ENCODE measurements around the gene CAV2. TPM values are rescaled to one million over a fixed set of nuclear protein-coding genes. Genes with fewer than 3 reads are reported as not detected.

The CAV2 gene
- total and polyA plus RNA-seq, 2 of the 8 experiments (the other 6 are each of a cell fraction or from before 2014, with no cell fraction given), result 2.8 to 4.7 TPM

DNA sequence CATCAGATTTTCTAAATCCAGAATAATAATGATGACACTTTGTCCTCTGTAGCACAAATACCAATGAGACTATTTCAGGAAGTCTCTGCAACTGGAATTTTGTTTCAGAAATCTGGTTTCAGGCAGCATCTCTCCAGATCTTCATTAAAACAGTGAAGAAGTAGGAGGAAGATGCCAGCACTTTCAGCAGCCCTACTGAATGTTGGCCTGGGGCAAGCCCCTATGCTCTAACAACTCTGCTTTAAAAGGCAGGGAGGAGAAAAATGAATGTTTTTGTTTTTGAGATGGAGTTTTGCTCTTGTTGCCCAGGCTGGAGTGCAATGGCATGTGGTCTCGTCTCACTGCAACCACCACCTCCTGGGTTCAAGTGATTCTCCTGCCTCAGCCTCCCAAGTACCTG is 18.1 kb downstream of the CAV2 start:
- FAIRE-seq (no peak), DNase-seq (ENCODE audit: low read depth in 1 of 2, low spot score in 2 of 2) (no peak)
- no peak overlapping the region for H3K4me3 ChIP-seq (ENCODE audit: extremely low read depth in 1 of 4, insufficient read depth in 2 of 4, low read depth in 3 of 4, low read length in 4 of 4)
- H3K4me2 ChIP-seq (ENCODE audit: insufficient read depth in 1 of 2, low read depth in 2 of 2, low read length in 2 of 2), result no peak overlapping the region
- no peak overlapping the region for H2BK15ac ChIP-seq (ENCODE audit: low read length)
- no peak overlapping the region for H4K5ac ChIP-seq (ENCODE audit: insufficient read length, low read depth, low read length)
- H3K4me1 ChIP-seq (replicated peaks in 1 of 4; ENCODE audit: control insufficient read depth in 3 of 4, insufficient read depth in 4 of 4, low read length in 3 of 4), result peaks cover 0 to 8% (median 5%) of the 10 kb centered on the region in 4 experiments; a peak in 5 of 7 replicates
- H3K18ac ChIP-seq (ENCODE audit: extremely low read depth, low read length), result no peak overlapping the region
- H2AK5ac ChIP-seq (ENCODE audit: low read depth, low read length), result no peak overlapping the region
- H3K27ac ChIP-seq (ENCODE audit: low read depth, low read length), result no peak overlapping the region
- H3K27me3 ChIP-seq (replicated peaks in 1 of 4; ENCODE audit: control insufficient read depth in 3 of 4, extremely low read depth in 1 of 4, insufficient read depth in 3 of 4, low read length in 3 of 4), result 0 out of 7 replicates have a peak, but pooled peaks cover 0 to 2% (median 0%) of the 10 kb centered on the region in 4 experiments
- H2BK5ac ChIP-seq (ENCODE audit: low read depth, low read length), result no peak overlapping the region
- ChIA-PET POLR2A (ENCODE audit: partially characterized antibody) (no interaction called here), CTCF (ENCODE audit: partially characterized antibody) (no interaction called here)
- H4K8ac ChIP-seq (ENCODE audit: extremely low read depth, insufficient read depth, low read length), result no peak overlapping the region
- H3K23ac ChIP-seq (ENCODE audit: insufficient read length), result no peak overlapping the region
- H4K91ac ChIP-seq (replicated peaks; ENCODE audit: insufficient read length, low read length), result no peak overlapping the region
- no peak overlapping the region for H3K9ac ChIP-seq (replicated peaks in 1 of 4; ENCODE audit: extremely low read depth in 1 of 4, low read depth in 3 of 4, low read length in 3 of 4)
- no peak overlapping the region for H2AFZ ChIP-seq (ENCODE audit: low read length)
- no peaks in the 10 kb centered on the region for H3K79me1 ChIP-seq (ENCODE audit: low read depth, low read length)
- no peaks in the 10 kb centered on the region for H3K9me3 ChIP-seq (ENCODE audit: insufficient read depth in 2 of 2, low read depth in 1 of 2, low read length in 1 of 2)
- WGBS, 2 experiments (ENCODE audit: extremely low coverage in 1 of 2, insufficient coverage in 1 of 2, insufficient read length in 1 of 2, insufficient replicate concordance in 2 of 2, low coverage in 1 of 2, low lambda C conversion rate in 2 of 2, missing lambda C conversion rate in 1 of 2), result 93% methylated on average over 1 of the region's 1 CpG; no CpG with 5 or more reads in 1 of the 2 experiments
- H3K79me2 ChIP-seq (ENCODE audit: control insufficient read depth in 1 of 2, insufficient read depth in 2 of 2, low read length in 2 of 2), result no peaks in the 10 kb centered on the region; a peak in 1 of 4 replicates
- H2BK20ac ChIP-seq (ENCODE audit: low read length), result no peak overlapping the region
- H3K4ac ChIP-seq (replicated peaks; ENCODE audit: insufficient read length, low read depth, low read length), result no peak overlapping the region
- H2BK12ac ChIP-seq (ENCODE audit: low read depth, low read length), result no peak overlapping the region
- no peak overlapping the region for H3K14ac ChIP-seq (ENCODE audit: insufficient read length)
- no peaks in the 10 kb centered on the region for H3K36me3 ChIP-seq (ENCODE audit: control insufficient read depth in 2 of 4, insufficient read depth in 4 of 4, low read length in 3 of 4)
- no peak overlapping the region for H3K56ac ChIP-seq (replicated peaks; ENCODE audit: insufficient read length, low read depth, low read length)
- no peaks in the 10 kb centered on the region for H3K23me2 ChIP-seq (ENCODE audit: low read depth, low read length)
- H2BK120ac ChIP-seq (replicated peaks; ENCODE audit: low read depth, low read length), result no peak overlapping the region
- no peaks in the 10 kb centered on the region for H4K20me1 ChIP-seq (replicated peaks in 1 of 2; ENCODE audit: control insufficient read depth in 1 of 2, insufficient read depth in 2 of 2, low read length in 2 of 2)
- no peak for TF ChIP-seq PHF8 (conservative IDR thresholded peaks at IDR 0.05; ENCODE audit: low read depth, low read length)
- TF ChIP-seq RNF2 (IDR thresholded peaks at IDR 0.05; ENCODE audit: borderline replicate concordance, low read depth, low read length, missing control alignments, poor library complexity, severe bottlenecking), result no peak
- TF ChIP-seq, protein P1, sequence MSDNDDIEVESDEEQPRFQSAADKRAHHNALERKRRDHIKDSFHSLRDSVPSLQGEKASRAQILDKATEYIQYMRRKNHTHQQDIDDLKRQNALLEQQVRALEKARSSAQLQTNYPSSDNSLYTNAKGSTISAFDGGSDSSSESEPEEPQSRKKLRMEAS (IDR thresholded peaks at IDR 0.05), result no peak
- TF ChIP-seq YY1 (IDR thresholded peaks at IDR 0.05; ENCODE audit: low read depth, low read length), result no peak
- TF ChIP-seq NANOG (IDR thresholded peaks at IDR 0.05; ENCODE audit: insufficient read depth, low read depth, low read length, poor library complexity, severe bottlenecking), result no peak
- no peak for TF ChIP-seq SIN3A (conservative IDR thresholded peaks at IDR 0.05 in 1 of 2, IDR thresholded peaks at IDR 0.05 in 1 of 2; ENCODE audit: low read depth in 1 of 2, low read length in 2 of 2)
- TF ChIP-seq ZNF274 (IDR thresholded peaks at IDR 0.05; ENCODE audit: borderline replicate concordance, extremely low read depth, low read length), result no peak
- TF ChIP-seq, protein P2, sequence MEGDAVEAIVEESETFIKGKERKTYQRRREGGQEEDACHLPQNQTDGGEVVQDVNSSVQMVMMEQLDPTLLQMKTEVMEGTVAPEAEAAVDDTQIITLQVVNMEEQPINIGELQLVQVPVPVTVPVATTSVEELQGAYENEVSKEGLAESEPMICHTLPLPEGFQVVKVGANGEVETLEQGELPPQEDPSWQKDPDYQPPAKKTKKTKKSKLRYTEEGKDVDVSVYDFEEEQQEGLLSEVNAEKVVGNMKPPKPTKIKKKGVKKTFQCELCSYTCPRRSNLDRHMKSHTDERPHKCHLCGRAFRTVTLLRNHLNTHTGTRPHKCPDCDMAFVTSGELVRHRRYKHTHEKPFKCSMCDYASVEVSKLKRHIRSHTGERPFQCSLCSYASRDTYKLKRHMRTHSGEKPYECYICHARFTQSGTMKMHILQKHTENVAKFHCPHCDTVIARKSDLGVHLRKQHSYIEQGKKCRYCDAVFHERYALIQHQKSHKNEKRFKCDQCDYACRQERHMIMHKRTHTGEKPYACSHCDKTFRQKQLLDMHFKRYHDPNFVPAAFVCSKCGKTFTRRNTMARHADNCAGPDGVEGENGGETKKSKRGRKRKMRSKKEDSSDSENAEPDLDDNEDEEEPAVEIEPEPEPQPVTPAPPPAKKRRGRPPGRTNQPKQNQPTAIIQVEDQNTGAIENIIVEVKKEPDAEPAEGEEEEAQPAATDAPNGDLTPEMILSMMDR (IDR thresholded peaks at IDR 0.05; ENCODE audit: control extremely low read depth in 1 of 3, insufficient read depth in 1 of 3, low read depth in 1 of 3, low read length in 3 of 3), result no peak
- TF ChIP-seq RBBP5 (IDR thresholded peaks at IDR 0.05; ENCODE audit: borderline replicate concordance, low read depth, low read length), result no peak
- no peak for TF ChIP-seq CHD2 (IDR thresholded peaks at IDR 0.05; ENCODE audit: low read length)
- no peak for TF ChIP-seq BRCA1 (IDR thresholded peaks at IDR 0.05; ENCODE audit: low read depth, low read length)
